BJ (cell line): ENCODE results near the gene XPO1. TPM values are rescaled to one million over a fixed set of nuclear protein-coding genes. Genes with fewer than 3 reads are reported as not detected.

ENCODE experiments used
- CTCF ChIA-PET: fragments of 350-600 bp; formaldehyde crosslinking; extraction: SDS; loops from one replicate; lab custom pipeline; 2021; ENCODE audit warnings: antibody characterized with exemption, inconsistent platforms; lab: Yijun Ruan, JAX
- POLR2A ChIA-PET: fragments of 300-600 bp; sonication (Branson Sonifier 250); formaldehyde crosslinking; extraction: SDS; loops from one replicate; lab custom pipeline; 2021; ENCODE audit warnings: antibody characterized with exemption; lab: Charles Lee
- DNase-seq: peaks from one replicate; pipeline ENCODE4 v3.0.0-alpha.2; 2011; ENCODE audit warnings: low read depth
- H3K27me3 ChIP-seq: 2 replicates; pipeline ENCODE4 v1.6.0; 2011; ENCODE audit warnings: low read length; ENCODE audit not compliant: control insufficient read depth, insufficient read depth
- H3K36me3 ChIP-seq: 2 replicates; pipeline ENCODE4 v1.5.1; 2011; ENCODE audit warnings: low read length; ENCODE audit not compliant: control insufficient read depth, insufficient read depth
- H3K4me3 ChIP-seq: 2 replicates; pipeline ENCODE4 v1.5.1; 2011; ENCODE audit warnings: low read depth, mild to moderate bottlenecking, control low read depth, low read length
- polyA plus RNA-seq: library from polyadenylated mRNA; depleted of rRNA; stranded (reverse); fragments of >200 nt; gene quantifications from 2 replicates; pipeline ENCODE4 v1.2.3, GENCODE V29; 2011; rRNA removed
- TF ChIP-seq, protein P1 (sequence below): IDR thresholded peaks from 2 replicates; pipeline ENCODE4 v1.5.1; 2011; ENCODE audit warnings: low read depth, mild to moderate bottlenecking, control low read depth, inconsistent platforms, low read length, moderate library complexity; ENCODE audit not compliant: insufficient read depth

XPO1 gene
- polyA plus RNA-seq, 1 experiment, result 39.1 TPM

DNA sequence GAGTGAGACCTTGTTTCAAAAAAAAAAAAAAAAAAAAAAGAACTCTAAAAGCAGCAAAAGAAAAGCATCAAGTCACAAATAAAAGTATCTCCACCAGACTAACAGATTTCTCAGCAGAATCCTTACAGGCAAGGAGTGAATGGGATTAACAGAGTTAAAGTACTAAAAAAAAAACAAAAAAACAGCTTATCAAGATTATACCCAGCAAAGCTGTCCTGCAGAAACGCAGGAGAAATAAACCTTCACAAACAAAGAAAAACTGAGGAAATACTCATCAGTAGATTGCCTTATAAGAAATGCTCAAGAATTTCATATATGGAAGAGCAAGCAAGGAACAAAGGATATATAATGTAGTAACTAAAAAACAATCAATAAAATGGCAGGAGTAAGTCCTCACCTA is 102.9 kb downstream of the XPO1 start:
- Histone ChIP-seq H3K27me3 (no peaks in the 10 kb centered on the region), H3K36me3 (no peaks in the 10 kb centered on the region), H3K4me3 (no peak overlapping the region)
- DNase-seq, result no peak
- TF ChIP-seq, protein P1, sequence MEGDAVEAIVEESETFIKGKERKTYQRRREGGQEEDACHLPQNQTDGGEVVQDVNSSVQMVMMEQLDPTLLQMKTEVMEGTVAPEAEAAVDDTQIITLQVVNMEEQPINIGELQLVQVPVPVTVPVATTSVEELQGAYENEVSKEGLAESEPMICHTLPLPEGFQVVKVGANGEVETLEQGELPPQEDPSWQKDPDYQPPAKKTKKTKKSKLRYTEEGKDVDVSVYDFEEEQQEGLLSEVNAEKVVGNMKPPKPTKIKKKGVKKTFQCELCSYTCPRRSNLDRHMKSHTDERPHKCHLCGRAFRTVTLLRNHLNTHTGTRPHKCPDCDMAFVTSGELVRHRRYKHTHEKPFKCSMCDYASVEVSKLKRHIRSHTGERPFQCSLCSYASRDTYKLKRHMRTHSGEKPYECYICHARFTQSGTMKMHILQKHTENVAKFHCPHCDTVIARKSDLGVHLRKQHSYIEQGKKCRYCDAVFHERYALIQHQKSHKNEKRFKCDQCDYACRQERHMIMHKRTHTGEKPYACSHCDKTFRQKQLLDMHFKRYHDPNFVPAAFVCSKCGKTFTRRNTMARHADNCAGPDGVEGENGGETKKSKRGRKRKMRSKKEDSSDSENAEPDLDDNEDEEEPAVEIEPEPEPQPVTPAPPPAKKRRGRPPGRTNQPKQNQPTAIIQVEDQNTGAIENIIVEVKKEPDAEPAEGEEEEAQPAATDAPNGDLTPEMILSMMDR, result no peak
- CTCF ChIA-PET, result interaction anchor here (1.7 kb wide), 1 partner anchor 9 kb away, joined by 8 read pairs; no protein-coding TSS in a partner anchor
- POLR2A ChIA-PET, result interaction anchor here (0.7 kb wide), 1 partner anchor 143 kb away, joined by 14 read pairs; no protein-coding TSS in a partner anchor

DNA sequence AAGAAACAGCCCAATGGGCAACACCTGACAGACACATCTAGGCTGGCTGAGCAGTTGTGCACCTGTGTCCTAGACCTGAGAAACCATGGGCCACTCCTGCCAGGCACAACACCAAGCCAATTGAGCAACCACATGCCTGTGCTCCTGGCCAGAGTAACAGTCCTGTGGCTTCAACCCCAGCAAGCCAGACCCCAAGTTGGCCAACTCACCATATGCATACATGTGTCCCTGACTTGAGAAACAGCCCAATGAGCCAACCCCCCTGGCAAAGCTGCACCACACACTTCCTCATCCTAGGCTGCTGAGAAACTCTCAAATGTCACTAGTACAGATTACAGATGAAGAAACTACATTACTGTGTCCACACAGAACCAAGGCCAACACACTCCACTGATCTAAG is 103.8 kb downstream of the XPO1 start:
- CTCF ChIA-PET, result no interaction called here
- no peak overlapping the region for H3K4me3 ChIP-seq
- POLR2A ChIA-PET, result no interaction called here
- DNase-seq, result no peak
- TF ChIP-seq, protein P1, result no peak
- H3K36me3 ChIP-seq, result no peaks in the 10 kb centered on the region
- H3K27me3 ChIP-seq, result no peaks in the 10 kb centered on the region

DNA sequence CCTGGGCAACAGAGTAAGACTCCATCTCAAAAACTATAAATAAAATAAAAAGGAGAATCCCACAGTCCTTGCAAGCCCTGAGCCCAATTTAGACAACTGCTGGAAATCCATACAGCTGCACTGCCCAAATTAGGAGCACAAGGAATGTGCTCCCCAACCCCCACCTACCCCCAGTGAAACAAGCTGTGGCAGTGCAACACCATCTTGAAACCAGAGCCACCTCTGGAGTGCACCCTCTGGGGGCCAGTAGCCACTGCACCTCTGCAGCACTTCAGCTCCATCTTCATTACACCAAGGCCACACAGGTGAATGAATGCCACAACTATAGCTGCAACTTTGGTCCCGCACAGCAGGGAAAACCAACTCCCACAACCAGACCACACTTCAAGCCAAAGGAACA is 104.5 kb downstream of the XPO1 start:
- Histone ChIP-seq H3K4me3 (no peak overlapping the region), H3K36me3 (no peaks in the 10 kb centered on the region), H3K27me3 (no peaks in the 10 kb centered on the region)
- POLR2A ChIA-PET, result no interaction called here
- DNase-seq, result no peak
- CTCF ChIA-PET, result no interaction called here
- TF ChIP-seq, protein P1, result no peak

DNA sequence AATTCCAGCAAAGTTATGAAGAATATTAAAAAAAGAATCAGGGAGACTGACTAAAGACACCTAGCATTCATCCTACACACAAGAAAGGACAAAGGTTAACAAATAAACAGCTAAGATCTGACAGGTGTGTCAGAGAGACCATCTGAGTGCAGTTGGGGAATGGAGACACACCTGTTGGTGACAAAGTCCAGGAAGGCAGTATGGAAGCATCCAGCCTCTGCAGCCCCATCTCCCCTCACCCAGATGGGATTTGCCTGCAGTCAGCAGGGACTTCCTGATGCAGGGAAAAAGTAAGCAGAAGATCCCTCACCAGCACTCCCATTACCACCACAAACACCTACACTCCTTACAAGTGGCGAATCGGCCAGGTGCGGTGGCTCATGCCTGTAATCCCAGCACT is 105.2 kb downstream of the XPO1 start:
- no peak for DNase-seq
- Histone ChIP-seq H3K4me3 (no peak overlapping the region), H3K36me3 (no peaks in the 10 kb centered on the region), H3K27me3 (no peaks in the 10 kb centered on the region)
- TF ChIP-seq, protein P1, result no peak
- CTCF ChIA-PET, result no interaction called here
- POLR2A ChIA-PET, result no interaction called here

DNA sequence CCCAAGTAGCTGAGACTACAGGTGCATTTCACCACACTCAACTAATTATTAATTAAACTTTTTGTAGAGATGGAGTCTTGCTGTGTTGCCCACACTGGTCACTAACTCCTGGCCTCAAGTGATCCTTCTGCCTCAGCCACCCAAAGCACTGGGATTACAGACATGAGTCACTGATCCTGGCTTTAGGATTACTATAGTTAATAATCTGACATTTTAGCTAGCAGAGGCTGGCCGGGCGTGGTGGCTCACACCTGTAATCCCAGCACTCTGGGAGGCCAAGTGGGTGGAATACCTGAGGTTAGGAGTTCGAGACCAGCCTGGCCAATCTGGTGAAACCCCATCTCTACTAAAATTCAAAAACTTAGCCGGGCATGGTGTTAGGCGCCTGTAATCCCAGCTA is 106.8 kb downstream of the XPO1 start:
- ChIA-PET CTCF (interaction anchor here (1.6 kb wide), 1 partner anchor 11 kb away, joined by 3 read pairs; no protein-coding TSS in a partner anchor), POLR2A (no interaction called here)
- Histone ChIP-seq H3K27me3 (no peaks in the 10 kb centered on the region), H3K4me3 (no peak overlapping the region), H3K36me3 (no peaks in the 10 kb centered on the region)
- TF ChIP-seq, protein P1, result no peak
- DNase-seq, result no peak

Other genes starting within 250 kb of the XPO1 start
- gene USP34, start 67.3 kb downstream of the XPO1 start, polyA plus RNA-seq, result 32.2 and 56.8 TPM in 2 replicates